Cardiac muscle cell (in vitro differentiated cells and primary cell): ENCODE results near the gene CTXND1. TPM values are rescaled to one million over a fixed set of nuclear protein-coding genes. Genes with fewer than 3 reads are reported as not detected.

ENCODE experiments used
- DNase-seq, 2 donors: peaks; one replicate each; pipeline versions ENCODE4 v3.0.0 to v3.0.0-alpha.2; 2010 to 2017; ENCODE audit warnings: low read depth in 1 of 2, low spot score in 1 of 2
- H3K27ac ChIP-seq: fragments of 200-600 bp; sonication (generic); 2 replicates; pipeline ENCODE4 v1.5.1; 2016
- H3K27me3 ChIP-seq: fragments of 200-600 bp; sonication (generic); 2 replicates; pipeline ENCODE4 v1.6.0; 2016; ENCODE audit warnings: control low read depth
- H3K36me3 ChIP-seq: fragments of 200-600 bp; sonication (generic); 2 replicates; pipeline ENCODE4 v1.5.1; 2016; ENCODE audit warnings: control low read depth
- H3K4me1 ChIP-seq: fragments of 200-600 bp; sonication (generic); 2 replicates; pipeline ENCODE4 v1.8.1; 2017; ENCODE audit warnings: low read depth, mild to moderate bottlenecking, mixed run types
- H3K4me3 ChIP-seq: fragments of 200-600 bp; sonication (generic); 2 replicates; pipeline ENCODE4 v1.5.1; 2016; ENCODE audit warnings: mild to moderate bottlenecking
- H3K9me3 ChIP-seq: fragments of 200-600 bp; sonication (generic); 2 replicates; pipeline ENCODE4 v1.5.1; 2017; ENCODE audit warnings: low read depth, mild to moderate bottlenecking, control low read depth
- CTCF ChIP-seq: IDR thresholded peaks from 2 replicates; pipeline ENCODE4 v1.5.1; 2012; ENCODE audit warnings: low read depth, mild to moderate bottlenecking, low read length
- polyA plus RNA-seq: library from polyadenylated mRNA; unstranded; fragments of >200 nt; fragmentation: Nextera tagmentation; extraction: Ambion mirVana; gene quantifications from 2 replicates; pipeline ENCODE4 v1.2.1, GENCODE V29; 2016
- total RNA-seq: library from RNA; depleted of rRNA; stranded (reverse); fragments of >200 nt; gene quantifications from 2 replicates; pipeline ENCODE4 v1.2.3, GENCODE V29; 2016

Gene CTXND1
- total and polyA plus RNA-seq, 2 experiments from 2014 or later: 0.09 to 0.27 TPM

GRCh38 chr15:80216141-80216540 is 35.9 kb downstream of the CTXND1 start:
- Histone ChIP-seq H3K27me3 (no peaks in the 10 kb centered on the region), H3K4me1 (no peaks in the 10 kb centered on the region), H3K27ac (no peak overlapping the region), H3K36me3 (no peaks in the 10 kb centered on the region), H3K4me3 (no peak overlapping the region), H3K9me3 (no peaks in the 10 kb centered on the region)
- TF ChIP-seq CTCF: no peak
- no peak for DNase-seq

DNA sequence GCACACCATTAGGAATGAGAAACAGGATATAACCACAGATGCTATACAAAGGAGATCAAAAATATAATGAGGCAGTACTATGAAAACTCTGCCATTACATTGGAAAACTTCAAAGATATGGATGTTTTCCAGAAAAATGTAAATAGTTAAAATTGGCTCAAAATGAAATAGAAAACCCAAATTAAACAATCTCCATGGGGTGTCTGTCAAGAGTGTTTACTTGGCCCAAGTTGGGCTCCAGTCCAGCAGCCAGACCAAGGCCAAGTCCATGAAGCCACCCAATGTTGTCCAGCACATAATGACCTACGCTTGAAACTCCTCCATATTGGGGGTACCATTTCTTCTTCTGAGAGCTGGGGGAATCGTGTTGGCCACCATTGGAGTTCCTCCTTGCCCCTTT is 37.1 kb downstream of the CTXND1 start:
- H3K36me3 ChIP-seq: no peaks in the 10 kb centered on the region
- no peaks in the 10 kb centered on the region for H3K9me3 ChIP-seq
- no peak overlapping the region for H3K4me3 ChIP-seq
- no peak overlapping the region for H3K27ac ChIP-seq
- H3K27me3 ChIP-seq: no peaks in the 10 kb centered on the region
- TF ChIP-seq CTCF: no peak
- no peak for DNase-seq
- H3K4me1 ChIP-seq: no peaks in the 10 kb centered on the region

DNA sequence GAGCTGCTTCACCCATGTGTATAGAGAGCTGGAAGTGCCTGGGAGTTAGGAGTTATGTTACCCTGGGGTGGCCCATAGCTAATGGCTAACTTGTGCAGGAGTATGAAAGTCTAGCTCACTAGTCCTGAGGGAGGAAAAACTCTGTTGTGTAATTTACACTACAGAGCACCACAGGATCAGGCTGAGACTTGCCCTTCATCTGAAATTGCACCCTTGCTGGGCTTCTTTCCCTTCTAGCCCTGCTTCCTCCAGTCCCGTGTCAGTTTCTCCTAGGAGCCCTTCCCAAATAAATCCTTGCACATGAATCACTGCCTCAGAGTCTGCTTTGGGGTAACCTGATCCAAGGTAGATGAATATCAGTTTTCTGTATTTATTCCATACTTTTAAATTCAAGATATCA is 40.0 kb downstream of the CTXND1 start:
- Histone ChIP-seq H3K9me3 (no peaks in the 10 kb centered on the region), H3K27ac (no peak overlapping the region), H3K4me1 (no peaks in the 10 kb centered on the region), H3K36me3 (no peaks in the 10 kb centered on the region), H3K27me3 (no peaks in the 10 kb centered on the region), H3K4me3 (no peak overlapping the region)
- DNase-seq: no peak
- TF ChIP-seq CTCF: no peak

- Histone ChIP-seq H3K4me3 (no peak overlapping the region), H3K27me3 (no peaks in the 10 kb centered on the region), H3K9me3 (no peaks in the 10 kb centered on the region), H3K27ac (no peak overlapping the region), H3K4me1 (no peaks in the 10 kb centered on the region), H3K36me3 (no peaks in the 10 kb centered on the region)
- no peak for TF ChIP-seq CTCF
- no peak for DNase-seq
Measured at GRCh38 chr15:80210611-80211573, 41.1 kb downstream of the CTXND1 start.

- no peaks in the 10 kb centered on the region for H3K4me1 ChIP-seq
- TF ChIP-seq CTCF: no peak
- H3K9me3 ChIP-seq: no peaks in the 10 kb centered on the region
- DNase-seq: no peak
- no peak overlapping the region for H3K4me3 ChIP-seq
- no peaks in the 10 kb centered on the region for H3K27me3 ChIP-seq
- no peaks in the 10 kb centered on the region for H3K36me3 ChIP-seq
- H3K27ac ChIP-seq: no peak overlapping the region
Measured at GRCh38 chr15:80208758-80209734, 43.0 kb downstream of the CTXND1 start.
